Central memory CD8-positive, alpha-beta T cell (primary cell): ENCODE measurements around the gene CTU1.

Experiments used
- ATAC-seq: fragments of 150-1000 bp; cut with Tn5 transposase; replicated peaks from 2 replicates; pipeline ENCODE4 v1.10.0; 2022; ENCODE audit warnings: mild to moderate bottlenecking, moderate FRiP score, moderate number of reproducible peaks; ENCODE audit not compliant: poor library complexity, severe bottlenecking; ENCODE audit errors: extremely low read depth
- DNase-seq, 2 donors: peaks; one replicate each; pipeline ENCODE4 v3.0.0; 2021; ENCODE audit warnings: low spot score in 2 of 2
- H3K27ac Mint-ChIP-seq: one replicate; pipeline ENCODE4 v1.8.0; 2022; ENCODE audit warnings: low read depth, mild to moderate bottlenecking, moderate library complexity, mixed read lengths
- H3K27me3 Mint-ChIP-seq: one replicate; pipeline ENCODE4 v1.8.0; 2022; ENCODE audit warnings: mixed read lengths
- H3K36me3 Mint-ChIP-seq: one replicate; pipeline ENCODE4 v1.8.0; 2022; ENCODE audit warnings: mild to moderate bottlenecking, moderate library complexity, mixed read lengths; ENCODE audit not compliant: insufficient read depth
- H3K4me1 Mint-ChIP-seq: one replicate; pipeline ENCODE4 v1.8.0; 2022; ENCODE audit warnings: mixed read lengths
- H3K4me3 Mint-ChIP-seq: one replicate; pipeline ENCODE4 v1.8.0; 2022; ENCODE audit warnings: mild to moderate bottlenecking, moderate library complexity, mixed read lengths
- H3K9me3 Mint-ChIP-seq: one replicate; pipeline ENCODE4 v1.8.0; 2022; ENCODE audit warnings: mixed read lengths

The CTU1 gene

GRCh38 chr19:51116736-51117286 lies 8.6 kb upstream of the CTU1 start:
- H3K4me1 Mint-ChIP-seq = peaks cover 19% of the 10 kb centered on the region
- peak; percentile 89 for ATAC-seq

GRCh38 chr19:51114087-51114729 lies 6.0 kb upstream of the CTU1 start:
- Mint-ChIP-seq H3K27me3 (no peaks in the 10 kb centered on the region), H3K9me3 (no peaks in the 10 kb centered on the region), H3K4me1 (peaks cover 6% of the 10 kb centered on the region), H3K4me3 (peak overlapping the region; percentile 48), H3K27ac (no peak overlapping the region), H3K36me3 (peaks cover 1% of the 10 kb centered on the region)
- ATAC-seq = peak; percentile 67
- DNase-seq = no peak

More at GRCh38 chr19:51116736-51117286, 8.6 kb upstream of the CTU1 start:
- H3K4me3 Mint-ChIP-seq = peak overlapping the region; percentile 37
- peak overlapping the region; percentile 46 for H3K27ac Mint-ChIP-seq
- no peak for DNase-seq
- no peaks in the 10 kb centered on the region for H3K27me3 Mint-ChIP-seq
- no peaks in the 10 kb centered on the region for H3K9me3 Mint-ChIP-seq
- H3K36me3 Mint-ChIP-seq = peaks cover 1% of the 10 kb centered on the region

- no peaks in the 10 kb centered on the region for H3K27me3 Mint-ChIP-seq
- no peaks in the 10 kb centered on the region for H3K9me3 Mint-ChIP-seq
- no peak overlapping the region for H3K4me3 Mint-ChIP-seq
- ATAC-seq (no peak), DNase-seq (no peak)
- H3K4me1 Mint-ChIP-seq = peaks cover 23% of the 10 kb centered on the region
- no peak overlapping the region for H3K27ac Mint-ChIP-seq
- peaks cover 12% of the 10 kb centered on the region for H3K36me3 Mint-ChIP-seq
These were observed 3.4 kb upstream of the CTU1 start for GRCh38 chr19:51111606-51112005.

GRCh38 chr19:51110666-51110971 lies 2.4 kb upstream of the CTU1 start:
- DNase-seq (no peak), ATAC-seq (no peak)
- peaks cover 12% of the 10 kb centered on the region for H3K36me3 Mint-ChIP-seq
- H3K4me1 Mint-ChIP-seq = peaks cover 32% of the 10 kb centered on the region
- no peak overlapping the region for H3K27ac Mint-ChIP-seq
- no peaks in the 10 kb centered on the region for H3K27me3 Mint-ChIP-seq
- no peaks in the 10 kb centered on the region for H3K9me3 Mint-ChIP-seq
- no peak overlapping the region for H3K4me3 Mint-ChIP-seq

- H3K4me1 Mint-ChIP-seq = peaks cover 44% of the 10 kb centered on the region
- peak overlapping the region; percentile 90 for H3K4me3 Mint-ChIP-seq
- H3K27me3 Mint-ChIP-seq = no peaks in the 10 kb centered on the region
- DNase-seq = no peak
- peak; percentile 33 for ATAC-seq
- H3K27ac Mint-ChIP-seq = peak overlapping the region; percentile 98
- no peaks in the 10 kb centered on the region for H3K9me3 Mint-ChIP-seq
- peaks cover 18% of the 10 kb centered on the region for H3K36me3 Mint-ChIP-seq
These were observed 567 bp upstream of the CTU1 start for GRCh38 chr19:51108805-51109146.

- no peak for DNase-seq
- Mint-ChIP-seq H3K27ac (peak overlapping the region; percentile 98), H3K27me3 (no peaks in the 10 kb centered on the region), H3K36me3 (peaks cover 27% of the 10 kb centered on the region), H3K4me1 (peaks cover 49% of the 10 kb centered on the region), H3K4me3 (peak overlapping the region; percentile 90), H3K9me3 (no peaks in the 10 kb centered on the region)
- ATAC-seq = no peak
These were observed 673 bp downstream of the CTU1 start for GRCh38 chr19:51107406-51108065.

- Mint-ChIP-seq H3K9me3 (no peaks in the 10 kb centered on the region), H3K36me3 (peaks cover 39% of the 10 kb centered on the region), H3K27ac (no peak overlapping the region), H3K27me3 (no peaks in the 10 kb centered on the region), H3K4me3 (no peak overlapping the region), H3K4me1 (peaks cover 61% of the 10 kb centered on the region)
- ATAC-seq (no peak), DNase-seq (no peak)
These were observed 4.3 kb downstream of the CTU1 start for GRCh38 chr19:51103926-51104341.

GRCh38 chr19:51102991-51103390 lies 5.2 kb downstream of the CTU1 start:
- H3K4me3 Mint-ChIP-seq = no peak overlapping the region
- DNase-seq (no peak), ATAC-seq (no peak)
- H3K36me3 Mint-ChIP-seq = peaks cover 34% of the 10 kb centered on the region
- H3K27me3 Mint-ChIP-seq = no peaks in the 10 kb centered on the region
- no peaks in the 10 kb centered on the region for H3K9me3 Mint-ChIP-seq
- H3K27ac Mint-ChIP-seq = peak overlapping the region; percentile 48
- peaks cover 52% of the 10 kb centered on the region for H3K4me1 Mint-ChIP-seq

GRCh38 chr19:51101171-51101865 lies 6.9 kb downstream of the CTU1 start:
- Mint-ChIP-seq H3K9me3 (no peaks in the 10 kb centered on the region), H3K4me1 (peaks cover 49% of the 10 kb centered on the region), H3K27ac (no peak overlapping the region), H3K4me3 (no peak overlapping the region), H3K27me3 (no peaks in the 10 kb centered on the region), H3K36me3 (peaks cover 33% of the 10 kb centered on the region)
- ATAC-seq (no peak), DNase-seq (no peak)

- H3K36me3 Mint-ChIP-seq = peaks cover 33% of the 10 kb centered on the region
- no peaks in the 10 kb centered on the region for H3K27me3 Mint-ChIP-seq
- H3K27ac Mint-ChIP-seq = no peak overlapping the region
- H3K4me1 Mint-ChIP-seq = peaks cover 42% of the 10 kb centered on the region
- no peak overlapping the region for H3K4me3 Mint-ChIP-seq
- no peak for DNase-seq
- no peak for ATAC-seq
- H3K9me3 Mint-ChIP-seq = no peaks in the 10 kb centered on the region
These were observed 7.6 kb downstream of the CTU1 start for GRCh38 chr19:51100601-51101000.

GRCh38 chr19:51099047-51099382 lies 9.2 kb downstream of the CTU1 start:
- H3K36me3 Mint-ChIP-seq = peaks cover 28% of the 10 kb centered on the region
- H3K4me3 Mint-ChIP-seq = no peak overlapping the region
- no peaks in the 10 kb centered on the region for H3K27me3 Mint-ChIP-seq
- no peaks in the 10 kb centered on the region for H3K9me3 Mint-ChIP-seq
- DNase-seq = no peak
- no peak for ATAC-seq
- H3K27ac Mint-ChIP-seq = no peak overlapping the region
- H3K4me1 Mint-ChIP-seq = peaks cover 30% of the 10 kb centered on the region

GRCh38 chr19:51098365-51099046 lies 9.7 kb downstream of the CTU1 start:
- DNase-seq (no peak), ATAC-seq (no peak)
- Mint-ChIP-seq H3K27me3 (no peaks in the 10 kb centered on the region), H3K36me3 (peaks cover 26% of the 10 kb centered on the region), H3K4me3 (no peak overlapping the region), H3K27ac (no peak overlapping the region), H3K4me1 (peaks cover 30% of the 10 kb centered on the region), H3K9me3 (no peaks in the 10 kb centered on the region)
